HUES6 (cell line): ENCODE results near the gene UBAP1.
"Not testable (repeated sequence)": the region's sequence is repeated elsewhere in the genome, so short reads cannot be mapped to it uniquely, and the experiment has no call there.

Experiments used
- H3K27ac ChIP-seq: 2 replicates; pipeline ENCODE4 v1.7.0; 2013; ENCODE audit warnings: low read depth, mild to moderate bottlenecking, low read length, inconsistent platforms
- H3K27me3 ChIP-seq: 2 replicates; pipeline ENCODE4 v1.6.1; 2013; ENCODE audit warnings: low read length; ENCODE audit not compliant: control insufficient read depth, insufficient read depth
- H3K36me3 ChIP-seq: 2 replicates; pipeline ENCODE4 v1.6.1; 2013; ENCODE audit warnings: low read length; ENCODE audit not compliant: control insufficient read depth, insufficient read depth
- H3K4me1 ChIP-seq: 2 replicates; pipeline ENCODE4 v1.6.1; 2013; ENCODE audit warnings: low read length; ENCODE audit not compliant: control insufficient read depth, insufficient read depth
- H3K4me3 ChIP-seq: 2 replicates; pipeline ENCODE4 v1.5.1; 2013; ENCODE audit warnings: low read depth, low read length
- H3K9ac ChIP-seq: one replicate; pipeline ENCODE4 v1.6.1; 2013; ENCODE audit warnings: mild to moderate bottlenecking, low read length
- H3K9me3 ChIP-seq: 2 replicates; pipeline ENCODE4 v1.6.1; 2013; ENCODE audit warnings: low read depth, low read length; ENCODE audit not compliant: control insufficient read depth, insufficient read depth

UBAP1 gene

GRCh38 chr9:34271265-34272006 lies 92.6 kb downstream of the UBAP1 start:
- no peaks in the 10 kb centered on the region for H3K27me3 ChIP-seq
- H3K4me3 ChIP-seq, result no peak overlapping the region
- no peaks in the 10 kb centered on the region for H3K9me3 ChIP-seq
- H3K4me1 ChIP-seq, result no peaks in the 10 kb centered on the region
- H3K27ac ChIP-seq, result no peak overlapping the region
- H3K9ac ChIP-seq, result no peak overlapping the region
- no peaks in the 10 kb centered on the region; the same call in 1 of the 2 replicates for H3K36me3 ChIP-seq

DNA sequence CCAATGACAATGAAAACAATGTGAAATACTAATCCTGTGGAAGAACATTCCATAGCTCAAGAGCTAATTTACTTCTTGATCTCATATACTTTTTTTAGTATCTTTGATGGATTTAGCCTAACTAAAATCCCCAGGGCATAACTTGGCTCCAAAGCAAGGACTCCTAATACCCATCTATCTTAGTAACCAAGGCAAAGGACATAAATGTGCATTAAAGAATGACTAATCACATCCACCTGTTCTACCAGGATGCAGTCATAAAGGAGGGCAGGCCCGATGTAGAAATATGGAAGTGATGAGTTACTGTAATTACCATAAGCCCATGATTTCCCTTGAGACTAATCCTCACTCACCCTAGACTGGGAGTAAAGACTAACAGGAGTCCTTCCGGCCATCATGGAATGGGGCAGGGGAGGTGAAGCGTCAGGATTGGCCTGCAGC lies 93.3 kb downstream of the UBAP1 start:
- H3K9ac ChIP-seq, result no peak overlapping the region
- H3K27ac ChIP-seq, result no peak overlapping the region
- no peaks in the 10 kb centered on the region for H3K9me3 ChIP-seq
- H3K4me1 ChIP-seq, result no peaks in the 10 kb centered on the region
- H3K4me3 ChIP-seq, result no peak overlapping the region
- no peaks in the 10 kb centered on the region for H3K27me3 ChIP-seq
- H3K36me3 ChIP-seq, result no peaks in the 10 kb centered on the region; the same call in 1 of the 2 replicates

GRCh38 chr9:34273588-34273987 lies 94.7 kb downstream of the UBAP1 start:
- H3K4me1 ChIP-seq, H3K27me3 ChIP-seq, H3K36me3 ChIP-seq, H3K9ac ChIP-seq, H3K4me3 ChIP-seq, H3K27ac ChIP-seq, H3K9me3 ChIP-seq: not testable (repeated sequence)

GRCh38 chr9:34275811-34276210 lies 97.0 kb downstream of the UBAP1 start:
- no peak overlapping the region for H3K27ac ChIP-seq
- 0 out of 2 replicates have a peak, but pooled peaks cover 2% of the 10 kb centered on the region for H3K36me3 ChIP-seq
- H3K4me3 ChIP-seq, result no peak overlapping the region
- no peaks in the 10 kb centered on the region for H3K27me3 ChIP-seq
- H3K9ac ChIP-seq, result no peak overlapping the region
- H3K9me3 ChIP-seq, result no peaks in the 10 kb centered on the region
- no peaks in the 10 kb centered on the region for H3K4me1 ChIP-seq

DNA sequence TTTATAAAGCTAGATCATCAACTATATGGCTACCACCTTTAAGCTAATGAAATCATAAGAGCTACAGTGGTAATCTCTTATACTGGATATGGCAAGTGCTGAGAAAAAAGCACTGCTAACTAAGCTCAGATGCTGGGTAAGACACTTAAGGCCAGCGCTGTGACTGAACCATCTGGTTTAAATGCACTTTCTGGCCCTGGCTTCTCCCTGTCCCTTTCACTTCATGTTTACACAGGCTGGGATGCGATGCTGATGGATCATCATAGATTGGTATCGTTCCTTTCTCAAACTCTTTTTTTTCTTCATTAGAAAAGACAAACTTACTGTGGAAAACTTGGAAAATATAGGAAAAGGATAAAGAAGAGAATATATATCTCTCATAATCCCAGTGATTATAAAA lies 97.9 kb downstream of the UBAP1 start:
- Histone ChIP-seq H3K9ac (no peak overlapping the region), H3K36me3 (0 out of 2 replicates have a peak, but pooled peaks cover 2% of the 10 kb centered on the region), H3K4me1 (no peaks in the 10 kb centered on the region), H3K4me3 (no peak overlapping the region), H3K27ac (no peak overlapping the region), H3K9me3 (no peaks in the 10 kb centered on the region), H3K27me3 (no peaks in the 10 kb centered on the region)

DNA sequence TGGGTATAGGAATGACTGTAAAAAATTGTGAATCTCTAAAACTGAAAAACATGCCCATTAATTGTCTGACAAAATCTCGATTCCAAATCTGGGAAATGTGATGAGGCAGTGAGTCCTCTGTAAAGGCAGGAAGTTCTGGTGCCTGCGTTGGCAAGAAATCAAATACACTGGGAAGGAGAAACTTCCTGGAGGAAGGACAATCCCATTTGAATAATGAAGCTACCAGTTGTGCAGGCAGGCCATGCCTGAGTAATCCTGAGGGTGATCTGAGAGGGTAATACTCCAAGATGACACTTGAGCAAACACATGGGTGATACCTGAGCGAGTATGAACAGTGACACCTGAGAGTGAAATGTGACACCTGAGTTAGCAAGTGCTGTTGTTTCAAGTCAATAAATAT lies 100.6 kb downstream of the UBAP1 start:
- H3K27me3 ChIP-seq, result no peaks in the 10 kb centered on the region
- no peaks in the 10 kb centered on the region for H3K9me3 ChIP-seq
- H3K4me3 ChIP-seq, result no peak overlapping the region
- 0 out of 2 replicates have a peak, but pooled peaks cover 2% of the 10 kb centered on the region for H3K36me3 ChIP-seq
- no peaks in the 10 kb centered on the region for H3K4me1 ChIP-seq
- H3K27ac ChIP-seq, result no peak overlapping the region
- H3K9ac ChIP-seq, result no peak overlapping the region

DNA sequence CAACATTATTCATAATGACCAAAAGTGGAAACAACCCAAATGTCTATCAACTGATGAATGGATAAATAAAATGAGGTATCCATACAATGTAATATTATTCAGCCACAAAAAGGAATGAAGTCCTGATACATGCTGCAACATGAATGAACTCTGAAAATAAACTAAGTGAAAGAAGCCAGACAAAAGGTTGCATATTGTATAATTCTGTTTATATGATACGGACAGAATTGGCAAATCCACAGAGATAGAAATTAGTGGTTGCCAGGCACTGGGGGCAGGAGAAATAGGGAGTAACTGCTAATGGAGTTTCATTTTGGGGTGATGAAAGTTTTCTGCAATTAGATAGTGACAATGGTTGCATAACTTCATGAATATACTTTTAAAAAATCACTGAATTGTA lies 103.3 kb downstream of the UBAP1 start:
- Histone ChIP-seq H3K36me3 (0 out of 2 replicates have a peak, but pooled peaks cover 2% of the 10 kb centered on the region), H3K27ac (no peak overlapping the region), H3K27me3 (no peaks in the 10 kb centered on the region), H3K9ac (no peak overlapping the region), H3K4me3 (no peak overlapping the region), H3K9me3 (no peaks in the 10 kb centered on the region), H3K4me1 (no peaks in the 10 kb centered on the region)

DNA sequence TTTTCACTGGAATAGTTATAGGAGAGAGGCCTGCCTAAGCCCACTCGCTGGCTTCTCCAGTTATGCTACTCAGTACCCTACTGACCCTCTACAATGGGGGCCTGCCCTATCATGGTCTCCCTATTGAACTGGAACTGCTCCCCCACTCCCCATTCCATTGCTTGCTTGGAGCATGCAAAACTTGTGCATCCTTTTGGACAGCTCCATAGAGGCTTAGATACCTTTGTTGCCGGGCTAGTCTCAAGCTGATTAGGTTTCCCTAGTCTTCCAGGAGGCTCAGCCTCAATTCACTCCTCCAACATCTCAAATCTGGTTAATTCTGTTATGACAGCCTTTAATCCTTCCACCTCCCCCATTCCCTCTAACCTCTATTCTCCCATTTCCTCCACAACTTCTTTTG lies 110.3 kb downstream of the UBAP1 start:
- H3K27me3 ChIP-seq, result no peaks in the 10 kb centered on the region
- H3K9me3 ChIP-seq, result no peaks in the 10 kb centered on the region
- no peak overlapping the region for H3K9ac ChIP-seq
- no peak overlapping the region for H3K27ac ChIP-seq
- no peaks in the 10 kb centered on the region for H3K36me3 ChIP-seq
- H3K4me3 ChIP-seq, result no peak overlapping the region
- no peaks in the 10 kb centered on the region for H3K4me1 ChIP-seq

GRCh38 chr9:34291023-34291422 lies 112.2 kb downstream of the UBAP1 start:
- no peak overlapping the region for H3K27ac ChIP-seq
- no peak overlapping the region for H3K9ac ChIP-seq
- no peaks in the 10 kb centered on the region for H3K4me1 ChIP-seq
- no peak overlapping the region for H3K4me3 ChIP-seq
- H3K27me3 ChIP-seq, result no peaks in the 10 kb centered on the region
- no peaks in the 10 kb centered on the region for H3K36me3 ChIP-seq
- H3K9me3 ChIP-seq, result no peaks in the 10 kb centered on the region

GRCh38 chr9:34291423-34291822 lies 112.6 kb downstream of the UBAP1 start:
- no peaks in the 10 kb centered on the region for H3K36me3 ChIP-seq
- no peaks in the 10 kb centered on the region for H3K4me1 ChIP-seq
- H3K9me3 ChIP-seq, result no peaks in the 10 kb centered on the region
- no peak overlapping the region for H3K27ac ChIP-seq
- no peak overlapping the region for H3K9ac ChIP-seq
- no peaks in the 10 kb centered on the region for H3K27me3 ChIP-seq
- H3K4me3 ChIP-seq, result no peak overlapping the region

DNA sequence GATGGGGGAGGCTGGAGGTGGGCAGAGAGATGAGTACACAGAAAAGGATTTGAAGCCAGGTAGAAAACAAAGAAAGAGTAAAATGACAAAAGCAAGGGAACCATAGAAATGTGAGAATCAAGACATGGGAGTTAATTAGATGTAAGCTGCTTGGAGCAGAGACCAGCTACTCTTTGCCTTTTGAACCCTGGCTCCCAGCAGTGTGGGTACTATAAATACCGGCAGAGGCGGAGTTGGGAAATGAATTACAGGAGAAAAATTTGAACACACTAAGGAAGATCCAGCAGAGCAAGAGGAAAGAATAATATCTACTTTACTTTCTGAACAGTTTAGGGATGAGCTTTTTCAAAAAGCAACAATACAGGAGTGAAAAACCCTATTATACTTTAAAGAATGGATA lies 113.7 kb downstream of the UBAP1 start:
- no peak overlapping the region for H3K4me3 ChIP-seq
- no peak overlapping the region for H3K27ac ChIP-seq
- no peaks in the 10 kb centered on the region for H3K27me3 ChIP-seq
- no peak overlapping the region for H3K9ac ChIP-seq
- H3K4me1 ChIP-seq, result no peaks in the 10 kb centered on the region
- H3K36me3 ChIP-seq, result no peaks in the 10 kb centered on the region
- no peaks in the 10 kb centered on the region for H3K9me3 ChIP-seq
